Measurements from ENCODE around the gene RPTOR. TPM values are rescaled to one million over a fixed set of nuclear protein-coding genes. Genes with fewer than 3 reads are reported as not detected.
A peak's percentile ranks its signal among the peaks of the same experiment; 100 is the strongest.

RPTOR gene
- polyA plus RNA-seq, 3 donors from 2014 or later: 1.8 to 10.2 (median 3.8) TPM

DNA sequence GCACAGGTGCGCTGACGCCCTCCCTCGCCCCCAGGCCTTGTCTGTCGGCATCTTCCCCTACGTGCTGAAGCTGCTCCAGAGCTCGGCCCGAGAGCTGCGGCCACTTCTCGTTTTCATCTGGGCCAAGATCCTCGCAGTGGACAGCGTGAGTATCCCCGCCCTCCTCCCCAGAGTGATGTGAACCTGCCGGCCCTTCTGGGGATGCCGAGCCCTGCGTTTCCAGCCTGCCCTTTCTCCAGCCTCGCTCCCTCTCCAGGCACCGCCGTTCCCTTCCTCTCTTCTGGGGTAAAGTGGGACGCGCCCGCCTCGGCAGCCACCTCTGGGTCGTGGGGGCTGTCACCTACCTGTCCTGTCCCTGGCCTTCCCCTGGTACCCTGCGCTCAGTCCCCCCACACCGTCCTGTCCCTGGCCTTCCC is 313.1 kb downstream of the RPTOR start:
- peaks cover 1 to 2% (median 2%) of the 10 kb centered on the region in 3 donors for H3K27me3 Mint-ChIP-seq (ENCODE audit: low read depth in 3 of 3)
- H3K4me1 Mint-ChIP-seq: peaks cover 15 to 30% of the 10 kb centered on the region in 2 donors
- DNase-seq: no peak
- H3K4me3 Mint-ChIP-seq: no peak overlapping the region
- no peaks in the 10 kb centered on the region for H3K9me3 Mint-ChIP-seq
- H3K36me3 Mint-ChIP-seq: peaks cover 0 to 15% (median 4%) of the 10 kb centered on the region in 3 donors
- H3K27ac Mint-ChIP-seq: no peak overlapping the region

DNA sequence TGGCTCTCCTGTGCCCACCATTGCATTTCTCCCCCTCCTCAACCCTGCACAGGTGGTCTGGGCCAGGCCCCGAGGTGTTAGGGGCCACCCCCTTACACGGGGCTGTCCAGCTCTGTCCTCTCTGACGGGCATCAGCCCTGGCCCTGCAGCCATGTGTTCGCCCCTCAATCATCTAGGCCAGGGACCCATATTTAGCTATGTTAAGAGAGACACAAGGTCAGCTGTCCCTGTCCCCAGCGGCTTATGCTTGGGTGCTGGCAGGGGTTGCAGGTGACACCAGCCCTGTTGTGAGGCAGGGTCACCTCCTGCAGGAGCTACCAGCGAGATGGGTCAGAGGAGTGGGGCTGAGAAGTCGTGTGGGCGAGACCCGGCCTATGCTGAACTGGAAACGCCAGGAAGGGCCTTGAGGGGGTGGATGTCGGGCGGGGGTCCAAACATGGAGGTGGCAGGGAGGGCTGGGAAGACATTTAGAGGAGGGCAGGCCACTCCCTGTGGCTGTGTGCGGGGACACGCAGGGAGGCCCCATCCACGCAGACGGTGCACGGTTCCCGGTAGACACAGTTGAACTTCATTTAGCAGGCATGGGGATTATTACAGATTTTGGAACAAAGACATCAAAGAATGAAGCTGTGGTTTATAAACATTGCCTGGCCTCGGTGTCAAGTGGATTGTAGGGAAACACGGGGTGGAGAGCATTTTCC is 313.8 kb downstream of the RPTOR start:
- H3K4me3 Mint-ChIP-seq: no peak overlapping the region
- peaks cover 4 to 21% (median 10%) of the 10 kb centered on the region in 3 donors for H3K36me3 Mint-ChIP-seq
- peaks cover 15 to 30% of the 10 kb centered on the region in 2 donors for H3K4me1 Mint-ChIP-seq
- H3K9me3 Mint-ChIP-seq: no peaks in the 10 kb centered on the region
- DNase-seq: no peak
- H3K27ac Mint-ChIP-seq: peak overlapping the region in 1 of 6 donors; percentile 30
- peaks cover 1 to 2% (median 2%) of the 10 kb centered on the region in 3 donors for H3K27me3 Mint-ChIP-seq (ENCODE audit: low read depth in 3 of 3)

DNA sequence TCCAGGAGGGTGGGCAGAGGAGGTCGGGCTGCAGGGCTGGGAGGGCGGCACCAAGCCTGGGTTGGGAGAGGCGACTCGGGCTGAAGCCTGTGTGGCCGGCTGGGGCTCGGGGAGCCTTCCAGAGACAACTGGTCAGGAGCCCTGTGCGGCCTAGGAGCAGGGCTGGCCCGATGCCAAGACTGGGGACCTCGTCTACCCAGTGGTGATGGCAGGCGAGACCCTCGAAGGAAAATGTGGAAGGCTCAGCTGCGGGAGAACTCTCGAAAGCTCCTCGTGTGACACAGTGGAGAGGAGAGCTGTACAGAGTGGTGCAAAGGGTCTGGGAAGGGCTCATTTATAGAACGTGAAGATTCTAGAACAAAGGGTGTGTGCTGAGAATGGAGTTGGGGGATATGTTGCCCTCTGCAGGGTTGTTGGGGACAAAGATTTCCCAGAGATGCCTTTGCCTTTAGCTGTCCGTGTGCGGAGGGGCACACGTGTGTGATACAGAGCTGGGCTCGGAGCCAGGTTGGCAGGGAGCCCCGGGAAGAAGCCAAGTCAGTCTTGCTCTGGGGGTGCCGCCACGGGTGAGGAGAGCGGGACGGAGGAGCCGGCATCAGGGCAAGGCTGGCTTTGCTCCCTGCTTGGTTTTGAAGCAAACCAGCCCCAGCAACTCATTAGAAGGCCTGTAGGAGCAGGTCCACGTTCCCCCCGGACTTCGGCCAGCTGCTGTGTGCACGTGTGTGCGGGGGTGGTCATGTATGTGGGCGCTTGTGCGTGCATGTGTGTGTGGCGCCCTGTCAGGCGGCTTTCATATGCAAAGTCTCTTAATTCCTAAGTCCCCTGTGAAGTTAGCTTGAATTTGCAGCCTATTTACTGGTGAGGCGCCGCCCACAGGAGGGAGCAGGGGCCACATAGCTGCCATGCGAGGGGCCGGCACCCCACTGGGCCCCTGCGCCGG is 314.6 kb downstream of the RPTOR start:
- no peak for DNase-seq
- peaks cover 15 to 30% of the 10 kb centered on the region in 2 donors for H3K4me1 Mint-ChIP-seq
- no peaks in the 10 kb centered on the region for H3K9me3 Mint-ChIP-seq
- peaks cover 1 to 2% (median 2%) of the 10 kb centered on the region in 3 donors for H3K27me3 Mint-ChIP-seq (ENCODE audit: low read depth in 3 of 3)
- no peak overlapping the region for H3K27ac Mint-ChIP-seq
- H3K4me3 Mint-ChIP-seq: no peak overlapping the region
- peaks cover 4 to 27% (median 18%) of the 10 kb centered on the region in 3 donors for H3K36me3 Mint-ChIP-seq

DNA sequence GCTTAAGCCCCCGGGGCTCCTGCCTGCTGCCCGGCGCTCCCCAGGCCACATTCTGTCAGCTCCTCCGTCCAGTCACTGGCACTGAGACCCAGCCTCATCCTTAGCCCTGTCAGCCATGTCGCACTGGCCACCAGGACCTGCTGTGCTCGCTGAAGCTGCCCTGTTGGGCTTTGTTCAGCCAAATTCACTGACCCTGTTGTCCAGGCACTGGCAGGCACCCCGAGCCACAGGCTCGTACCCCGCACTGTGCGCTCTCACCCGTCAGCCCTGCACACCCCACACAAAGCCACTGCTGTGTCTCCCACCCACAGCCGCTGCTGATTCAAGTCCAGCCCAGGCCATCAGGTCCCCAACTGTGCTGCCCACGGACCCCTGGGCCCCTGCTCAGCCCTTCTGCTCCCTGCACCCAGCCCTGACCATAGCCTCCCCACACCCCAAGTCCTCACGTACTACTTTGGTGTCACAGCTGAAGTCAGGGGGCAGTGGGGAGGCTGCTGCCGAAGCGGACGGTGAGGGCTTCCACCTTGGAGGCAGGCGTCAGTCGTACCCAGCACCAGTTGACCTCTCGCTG is 315.5 kb downstream of the RPTOR start:
- Mint-ChIP-seq H3K4me1 (peaks cover 15 to 30% of the 10 kb centered on the region in 2 donors), H3K27me3 (ENCODE audit: low read depth in 3 of 3) (peaks cover 1 to 2% (median 2%) of the 10 kb centered on the region in 3 donors), H3K4me3 (no peak overlapping the region), H3K9me3 (no peaks in the 10 kb centered on the region), H3K36me3 (peaks cover 4 to 24% (median 20%) of the 10 kb centered on the region in 3 donors), H3K27ac (no peak overlapping the region)
- DNase-seq: no peak

DNA sequence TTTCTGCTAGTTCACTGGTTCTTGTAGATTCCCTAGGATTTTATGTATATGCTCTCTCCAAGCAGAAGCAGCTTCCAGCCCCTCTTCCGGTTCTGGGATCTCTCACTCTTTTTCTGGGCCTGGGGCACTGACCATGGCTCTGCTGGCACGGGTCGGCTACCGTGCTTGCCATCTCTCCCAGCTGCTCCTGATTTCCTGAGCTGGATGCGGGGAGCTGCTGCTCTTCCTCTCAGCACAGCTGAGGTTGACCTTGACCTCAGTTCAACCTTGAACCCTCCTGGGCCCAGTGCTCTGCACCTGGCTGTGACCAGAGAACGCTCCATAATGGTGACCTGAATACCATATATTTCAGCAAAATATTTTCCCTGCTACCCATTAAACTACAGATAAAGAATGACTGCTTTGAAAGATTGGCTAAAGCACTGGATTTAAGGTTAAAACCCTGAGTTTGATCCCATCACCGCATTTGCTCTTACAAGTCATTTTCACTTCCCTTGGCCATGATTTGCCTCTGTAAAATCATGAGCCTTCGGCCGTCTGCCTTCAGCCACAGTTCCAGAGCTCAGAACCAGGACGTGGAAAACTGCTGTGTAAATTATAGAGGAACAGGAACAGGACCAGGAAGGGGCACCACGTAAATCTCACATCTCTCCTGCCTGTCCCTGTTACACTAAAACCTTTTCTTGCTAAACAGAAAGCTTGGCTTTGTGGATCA is 316.2 kb downstream of the RPTOR start:
- H3K4me3 Mint-ChIP-seq: no peak overlapping the region
- no peaks in the 10 kb centered on the region for H3K9me3 Mint-ChIP-seq
- H3K4me1 Mint-ChIP-seq: peaks cover 11 to 27% of the 10 kb centered on the region in 2 donors
- H3K27me3 Mint-ChIP-seq (ENCODE audit: low read depth in 3 of 3): peaks cover 1 to 2% (median 2%) of the 10 kb centered on the region in 3 donors
- no peak overlapping the region for H3K27ac Mint-ChIP-seq
- DNase-seq: no peak
- peaks cover 4 to 22% (median 17%) of the 10 kb centered on the region in 3 donors for H3K36me3 Mint-ChIP-seq

DNA sequence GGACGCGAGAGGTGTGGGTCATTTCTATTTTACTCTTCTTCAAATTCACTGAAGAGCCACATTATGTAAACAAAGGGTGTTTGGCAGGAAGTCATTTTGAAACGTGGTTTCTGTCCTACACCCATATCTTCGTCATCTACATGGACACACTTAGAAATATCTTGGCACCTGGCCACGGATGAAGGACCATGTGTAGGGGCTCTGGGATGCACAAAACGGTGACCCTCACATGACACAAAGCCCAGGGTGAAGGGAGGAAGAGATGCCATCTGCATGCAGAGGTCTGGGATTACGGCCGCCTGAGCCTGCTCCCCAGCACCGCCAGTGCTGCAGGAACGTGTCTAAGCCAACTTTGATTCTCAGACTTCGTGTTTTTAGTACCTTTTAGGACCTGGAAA is 316.8 kb downstream of the RPTOR start:
- H3K27me3 Mint-ChIP-seq (ENCODE audit: low read depth in 3 of 3): peaks cover 1 to 2% (median 2%) of the 10 kb centered on the region in 3 donors
- H3K36me3 Mint-ChIP-seq: peaks cover 4 to 18% (median 16%) of the 10 kb centered on the region in 3 donors
- H3K4me1 Mint-ChIP-seq: peaks cover 9 to 24% of the 10 kb centered on the region in 2 donors
- no peaks in the 10 kb centered on the region for H3K9me3 Mint-ChIP-seq
- no peak overlapping the region for H3K4me3 Mint-ChIP-seq
- no peak for DNase-seq
- H3K27ac Mint-ChIP-seq: peak overlapping the region in 2 of 6 donors; percentile 34 to 61

DNA sequence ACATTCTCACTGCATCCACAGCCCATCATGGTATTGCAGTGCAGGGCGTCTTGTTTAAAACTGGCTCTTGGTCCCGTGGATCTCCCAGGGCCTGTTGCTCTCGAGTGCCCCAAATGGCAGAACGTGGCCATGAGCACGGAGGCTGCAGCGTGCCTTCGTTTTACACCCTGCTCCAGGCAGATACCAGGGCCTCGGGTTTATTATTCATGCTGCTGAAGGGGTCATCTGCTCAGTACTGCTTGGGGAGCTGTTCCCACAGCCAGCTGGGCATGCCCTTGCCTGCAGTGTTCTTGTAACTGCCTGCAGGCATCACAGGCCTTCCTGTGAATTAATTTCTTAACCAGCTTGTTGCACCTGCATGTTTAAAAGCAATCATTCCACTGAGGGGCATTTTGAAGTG is 317.3 kb downstream of the RPTOR start:
- Mint-ChIP-seq H3K27ac (no peak overlapping the region), H3K27me3 (ENCODE audit: low read depth in 3 of 3) (peaks cover 1 to 2% (median 2%) of the 10 kb centered on the region in 3 donors), H3K4me3 (no peak overlapping the region), H3K36me3 (peaks cover 4 to 19% (median 15%) of the 10 kb centered on the region in 3 donors), H3K4me1 (peaks cover 5 to 20% of the 10 kb centered on the region in 2 donors), H3K9me3 (no peaks in the 10 kb centered on the region)
- DNase-seq: no peak

DNA sequence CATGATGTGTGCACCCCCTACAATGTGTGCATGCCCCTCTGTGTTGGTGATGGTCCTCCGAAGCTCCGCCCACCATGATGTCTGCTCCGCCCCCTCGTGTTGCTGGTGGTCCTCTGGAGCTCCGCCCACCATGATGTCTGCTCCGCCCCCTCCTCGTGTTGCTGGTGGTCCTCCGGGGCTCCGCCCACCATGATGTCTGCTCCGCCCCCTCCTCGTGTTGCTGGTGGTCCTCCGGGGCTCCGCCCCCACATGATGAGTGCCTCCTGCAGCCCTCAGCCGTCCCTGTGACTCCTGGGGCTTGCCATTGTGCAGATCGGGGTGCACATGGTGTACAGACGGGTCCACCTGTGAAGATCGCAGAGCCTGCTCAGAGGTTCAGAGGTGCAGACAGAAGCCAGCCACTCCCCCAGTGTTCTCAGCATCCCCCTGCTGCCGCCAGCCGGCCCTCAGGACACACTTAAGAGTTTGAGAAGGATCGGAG is 317.9 kb downstream of the RPTOR start:
- H3K36me3 Mint-ChIP-seq: peaks cover 4 to 19% (median 15%) of the 10 kb centered on the region in 3 donors
- no peak for DNase-seq
- peaks cover 1 to 2% (median 2%) of the 10 kb centered on the region in 3 donors for H3K27me3 Mint-ChIP-seq (ENCODE audit: low read depth in 3 of 3)
- H3K4me1 Mint-ChIP-seq: peaks cover 4 to 18% of the 10 kb centered on the region in 2 donors
- no peak overlapping the region for H3K27ac Mint-ChIP-seq
- no peaks in the 10 kb centered on the region for H3K9me3 Mint-ChIP-seq
- no peak overlapping the region for H3K4me3 Mint-ChIP-seq

DNA sequence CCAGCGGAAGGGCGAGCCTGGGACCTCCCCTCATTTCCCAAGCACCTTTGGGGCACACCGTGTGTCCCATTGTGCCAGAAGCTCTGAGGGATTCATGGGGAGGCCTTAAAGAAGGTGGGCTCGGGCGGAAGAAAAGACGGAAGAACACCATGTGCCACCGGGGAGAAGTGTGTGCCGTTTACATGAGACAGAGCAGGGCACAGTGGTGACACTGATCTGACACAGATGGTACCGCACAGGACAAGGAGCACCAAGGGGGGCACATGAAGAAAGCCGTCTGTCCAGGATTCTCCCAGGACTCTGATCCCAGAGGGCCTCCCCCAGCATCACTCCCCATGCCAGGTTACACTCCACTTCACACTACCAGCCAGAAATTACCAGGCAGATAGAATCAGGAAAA is 318.3 kb downstream of the RPTOR start:
- peaks cover 4 to 18% of the 10 kb centered on the region in 2 donors for H3K4me1 Mint-ChIP-seq
- H3K27ac Mint-ChIP-seq: no peak overlapping the region
- DNase-seq: no peak
- peaks cover 4 to 19% (median 15%) of the 10 kb centered on the region in 3 donors for H3K36me3 Mint-ChIP-seq
- no peaks in the 10 kb centered on the region for H3K9me3 Mint-ChIP-seq
- no peak overlapping the region for H3K4me3 Mint-ChIP-seq
- H3K27me3 Mint-ChIP-seq (ENCODE audit: low read depth in 3 of 3): peaks cover 1 to 2% (median 2%) of the 10 kb centered on the region in 3 donors

DNA sequence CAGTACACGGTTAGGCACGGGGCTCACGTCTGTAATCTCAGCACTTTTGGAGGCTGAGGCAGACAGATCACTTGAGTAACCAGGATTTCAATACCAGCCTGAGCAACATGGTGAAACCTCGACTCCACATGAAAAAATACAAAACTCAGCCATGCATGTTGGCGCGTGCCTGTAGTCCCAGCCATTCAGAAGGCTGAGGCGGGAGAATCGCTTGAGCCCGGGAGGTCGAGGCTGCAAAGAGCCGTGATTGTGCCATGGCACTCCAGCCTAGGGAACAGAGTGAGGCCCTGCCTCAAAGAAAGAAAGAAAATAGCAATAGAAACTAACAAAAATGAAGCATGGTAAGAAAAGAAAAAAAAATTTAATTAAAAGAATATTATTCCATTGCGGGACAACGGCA is 319.0 kb downstream of the RPTOR start:
- Mint-ChIP-seq H3K4me1 (peaks cover 4 to 18% of the 10 kb centered on the region in 2 donors), H3K27me3 (ENCODE audit: low read depth in 3 of 3) (peaks cover 1 to 2% (median 2%) of the 10 kb centered on the region in 3 donors), H3K9me3 (no peaks in the 10 kb centered on the region), H3K4me3 (no peak overlapping the region), H3K27ac (no peak overlapping the region), H3K36me3 (peaks cover 4 to 19% (median 18%) of the 10 kb centered on the region in 3 donors)
- no peak for DNase-seq

DNA sequence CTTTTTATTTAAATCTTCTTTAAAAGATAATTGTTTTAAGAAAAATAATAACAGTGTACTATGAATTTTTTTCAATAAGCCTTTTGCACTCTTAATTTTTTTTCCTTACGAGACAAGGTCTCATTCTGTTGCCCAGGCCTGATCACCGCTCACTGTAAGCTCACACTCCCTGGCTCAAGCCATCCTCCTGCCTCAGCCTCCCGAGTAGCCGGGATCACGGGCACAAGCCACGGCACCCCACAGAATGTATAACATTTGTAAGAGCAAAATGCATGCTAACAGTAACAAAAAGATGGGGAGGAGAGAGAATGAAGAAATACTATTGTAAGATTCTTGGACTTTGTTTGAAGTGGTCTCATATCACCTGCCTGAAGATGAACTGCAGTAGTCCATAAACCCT is 320.1 kb downstream of the RPTOR start:
- no peak overlapping the region for H3K4me3 Mint-ChIP-seq
- DNase-seq: no peak
- no peak overlapping the region for H3K27ac Mint-ChIP-seq
- no peaks in the 10 kb centered on the region for H3K9me3 Mint-ChIP-seq
- peaks cover 6 to 16% of the 10 kb centered on the region in 2 donors for H3K4me1 Mint-ChIP-seq
- H3K36me3 Mint-ChIP-seq: peaks cover 4 to 19% (median 15%) of the 10 kb centered on the region in 3 donors
- peaks cover 0 to 2% (median 0%) of the 10 kb centered on the region in 3 donors for H3K27me3 Mint-ChIP-seq (ENCODE audit: low read depth in 3 of 3)

DNA sequence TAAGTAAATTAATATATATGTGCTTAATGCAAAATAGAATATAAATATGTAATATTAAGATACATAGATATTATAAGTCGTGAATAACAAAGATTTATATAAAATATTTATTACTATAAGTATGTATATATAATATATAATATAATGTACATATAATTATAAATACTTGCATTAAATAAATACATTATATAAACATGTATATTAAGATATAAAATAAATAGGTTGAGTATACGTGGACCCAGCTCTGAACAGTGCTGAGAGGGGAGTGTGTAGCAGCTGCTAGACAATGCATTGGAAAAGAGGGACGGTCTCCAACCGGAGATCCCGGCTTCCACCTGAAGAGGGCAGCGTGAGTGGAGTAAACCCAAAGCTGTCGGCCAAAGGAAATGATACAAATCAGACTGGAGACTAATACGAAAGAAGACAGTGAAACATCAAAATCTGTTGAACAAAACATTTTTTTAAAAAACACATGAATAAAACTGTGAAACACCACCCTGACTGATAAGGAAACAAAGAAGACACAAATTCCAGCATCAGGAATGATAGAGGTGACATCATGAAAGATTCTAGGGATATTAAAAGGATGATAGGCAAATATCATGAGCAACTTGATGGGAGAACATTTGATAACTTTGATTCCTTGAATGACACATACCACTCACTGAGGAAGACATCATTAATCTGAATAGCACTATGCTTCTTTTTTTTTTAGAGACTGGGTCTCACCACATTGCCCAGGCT is 321.6 kb downstream of the RPTOR start:
- DNase-seq: peak; percentile 23 to 47 (median 30)
- H3K27ac Mint-ChIP-seq: peak overlapping the region in 2 of 6 donors; percentile 26 to 35
- peaks cover 21% of the 10 kb centered on the region in 2 donors for H3K4me1 Mint-ChIP-seq
- H3K36me3 Mint-ChIP-seq: peaks cover 4 to 19% (median 15%) of the 10 kb centered on the region in 3 donors
- no peak overlapping the region for H3K4me3 Mint-ChIP-seq
- H3K27me3 Mint-ChIP-seq (ENCODE audit: low read depth in 3 of 3): peaks cover 0 to 2% (median 0%) of the 10 kb centered on the region in 3 donors
- no peaks in the 10 kb centered on the region for H3K9me3 Mint-ChIP-seq

Measured in immature natural killer cell (primary cell).